NB4 (cell line): ENCODE results near the gene ZNF497.

ENCODE experiments used
- DNase-seq: peaks from one replicate; pipeline ENCODE4 v3.0.0; 2010; ENCODE audit warnings: low read depth
- H3K4me3 ChIP-seq: one replicate; pipeline ENCODE4 v1.5.1; 2011; ENCODE audit warnings: mild to moderate bottlenecking, low read depth, low read length, moderate library complexity
- MAX ChIP-seq: IDR thresholded peaks from 2 replicates; pipeline ENCODE4 v1.6.1; 2011; ENCODE audit warnings: low read depth, low read length
- MYC ChIP-seq: IDR thresholded peaks from 2 replicates; pipeline ENCODE4 v1.6.1; 2011; ENCODE audit warnings: low read depth, low read length
- POLR2A ChIP-seq: IDR thresholded peaks from 2 replicates; pipeline ENCODE4 v1.6.1; 2011; ENCODE audit warnings: mild to moderate bottlenecking; ENCODE audit not compliant: insufficient read length; ENCODE audit errors: extremely low read depth
- TF ChIP-seq, protein P1 (sequence below): IDR thresholded peaks from one replicate; pipeline ENCODE4 v1.5.1; 2012; ENCODE audit warnings: low read depth, low read length

The ZNF497 gene

DNA sequence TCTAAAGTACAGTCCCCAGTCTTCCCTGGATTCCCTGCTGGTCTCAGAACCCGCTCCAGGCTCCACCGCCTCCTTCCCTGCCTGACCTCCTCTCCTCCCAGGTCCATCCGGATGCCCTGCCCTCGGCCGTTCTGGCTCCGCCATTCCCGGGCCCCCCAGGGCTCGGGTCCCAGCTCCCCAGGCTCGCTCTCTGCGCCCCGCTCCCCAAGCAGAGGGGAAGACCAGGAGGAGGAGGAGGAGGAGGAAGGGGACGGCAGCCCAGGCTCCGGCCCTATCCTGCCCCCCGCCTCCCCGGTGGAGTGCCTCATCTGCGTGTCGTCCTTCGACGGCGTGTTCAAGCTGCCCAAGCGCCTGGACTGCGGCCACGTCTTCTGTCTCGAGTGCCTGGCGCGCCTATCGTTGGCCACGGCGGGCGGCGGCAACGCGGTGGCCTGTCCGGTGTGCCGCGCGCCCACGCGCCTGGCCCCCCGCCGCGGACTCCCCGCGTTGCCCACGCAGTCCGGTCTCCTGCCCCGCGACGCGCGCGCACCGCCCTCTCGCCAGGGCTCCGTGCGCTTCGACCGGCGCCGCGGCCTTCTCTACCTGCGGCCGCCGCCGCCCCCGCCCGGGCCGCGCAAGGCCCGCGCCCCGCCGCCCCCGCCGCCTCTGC, 33.6 kb upstream of the ZNF497 start:
- no peak for DNase-seq
- no peak for TF ChIP-seq MAX
- TF ChIP-seq, protein P1, sequence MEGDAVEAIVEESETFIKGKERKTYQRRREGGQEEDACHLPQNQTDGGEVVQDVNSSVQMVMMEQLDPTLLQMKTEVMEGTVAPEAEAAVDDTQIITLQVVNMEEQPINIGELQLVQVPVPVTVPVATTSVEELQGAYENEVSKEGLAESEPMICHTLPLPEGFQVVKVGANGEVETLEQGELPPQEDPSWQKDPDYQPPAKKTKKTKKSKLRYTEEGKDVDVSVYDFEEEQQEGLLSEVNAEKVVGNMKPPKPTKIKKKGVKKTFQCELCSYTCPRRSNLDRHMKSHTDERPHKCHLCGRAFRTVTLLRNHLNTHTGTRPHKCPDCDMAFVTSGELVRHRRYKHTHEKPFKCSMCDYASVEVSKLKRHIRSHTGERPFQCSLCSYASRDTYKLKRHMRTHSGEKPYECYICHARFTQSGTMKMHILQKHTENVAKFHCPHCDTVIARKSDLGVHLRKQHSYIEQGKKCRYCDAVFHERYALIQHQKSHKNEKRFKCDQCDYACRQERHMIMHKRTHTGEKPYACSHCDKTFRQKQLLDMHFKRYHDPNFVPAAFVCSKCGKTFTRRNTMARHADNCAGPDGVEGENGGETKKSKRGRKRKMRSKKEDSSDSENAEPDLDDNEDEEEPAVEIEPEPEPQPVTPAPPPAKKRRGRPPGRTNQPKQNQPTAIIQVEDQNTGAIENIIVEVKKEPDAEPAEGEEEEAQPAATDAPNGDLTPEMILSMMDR, result no peak
- TF ChIP-seq MYC, result no peak
- no peak for TF ChIP-seq POLR2A
- H3K4me3 ChIP-seq, result no peak overlapping the region

DNA sequence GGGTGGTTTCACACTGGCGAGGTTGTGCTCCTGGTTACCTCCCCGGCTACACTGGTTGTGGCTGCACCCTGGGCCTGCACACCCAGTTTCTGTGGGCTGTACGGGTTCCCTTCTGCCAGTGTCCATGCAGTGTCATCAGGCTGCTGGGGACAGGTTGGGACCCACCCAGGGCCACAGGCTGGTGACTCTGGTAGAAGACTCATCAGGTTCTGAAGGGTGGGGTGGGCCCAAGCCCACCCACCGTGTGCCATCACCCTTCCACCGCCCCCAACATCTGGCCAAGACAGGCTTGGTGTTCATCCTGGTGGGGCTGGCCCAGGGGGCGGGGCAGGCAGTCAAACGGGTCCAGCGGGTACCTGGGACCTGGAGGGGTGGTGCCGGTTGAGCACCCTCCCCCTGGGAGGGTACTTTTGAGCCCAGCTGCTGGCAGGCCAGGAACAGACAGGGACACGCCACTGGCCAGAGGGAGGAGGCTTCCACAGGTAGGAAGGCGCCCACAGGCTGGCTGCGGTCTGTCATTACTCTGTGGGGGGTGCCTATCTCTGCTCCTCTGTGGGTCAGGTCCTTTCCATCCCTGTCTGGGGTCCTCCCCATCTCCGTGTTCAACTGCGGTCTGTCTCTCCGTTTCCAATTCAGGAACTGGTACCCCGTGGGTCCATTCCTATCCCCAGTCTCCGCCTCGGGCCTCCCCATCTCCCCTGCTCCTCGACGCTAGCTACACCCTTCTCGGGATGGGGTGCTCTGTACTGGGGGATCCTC, 32.8 kb upstream of the ZNF497 start, which contains the start of gene RNF225:
Gene RNF225, plus strand, starts transcription at position 437 of the 759 bp plus-strand sequence. CDS start 434 bp downstream, outside the sequence.
- TF ChIP-seq MYC, result no peak
- peak; percentile 15 for TF ChIP-seq POLR2A
- H3K4me3 ChIP-seq, result no peak within 1 kb of the TSS
- DNase-seq, result peak; percentile 47

GRCh38 chr19:58394821-58395219, 32.3 kb upstream of the ZNF497 start:
- TF ChIP-seq MYC, result no peak
- TF ChIP-seq, protein P1, result no peak
- H3K4me3 ChIP-seq, result no peak overlapping the region
- no peak for DNase-seq

DNA sequence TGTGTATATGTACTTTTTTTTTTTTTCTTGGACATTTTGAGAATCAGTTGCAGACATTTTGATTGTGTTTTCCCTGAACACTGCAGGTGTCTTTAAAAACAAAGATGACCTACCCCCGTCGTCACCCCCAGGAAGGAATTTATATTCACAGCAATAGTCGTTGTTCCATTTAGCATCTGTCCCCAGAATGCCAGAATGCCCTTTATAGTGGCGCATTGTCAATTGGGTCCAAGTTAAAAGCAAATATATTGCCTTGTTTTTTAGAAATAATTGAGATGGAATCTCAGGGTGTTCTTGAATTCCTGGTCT, 31.1 kb upstream of the ZNF497 start:
- DNase-seq, result no peak
- H3K4me3 ChIP-seq, result no peak overlapping the region
- no peak for TF ChIP-seq MAX
- TF ChIP-seq, protein P1, result no peak
- no peak for TF ChIP-seq MYC

DNA sequence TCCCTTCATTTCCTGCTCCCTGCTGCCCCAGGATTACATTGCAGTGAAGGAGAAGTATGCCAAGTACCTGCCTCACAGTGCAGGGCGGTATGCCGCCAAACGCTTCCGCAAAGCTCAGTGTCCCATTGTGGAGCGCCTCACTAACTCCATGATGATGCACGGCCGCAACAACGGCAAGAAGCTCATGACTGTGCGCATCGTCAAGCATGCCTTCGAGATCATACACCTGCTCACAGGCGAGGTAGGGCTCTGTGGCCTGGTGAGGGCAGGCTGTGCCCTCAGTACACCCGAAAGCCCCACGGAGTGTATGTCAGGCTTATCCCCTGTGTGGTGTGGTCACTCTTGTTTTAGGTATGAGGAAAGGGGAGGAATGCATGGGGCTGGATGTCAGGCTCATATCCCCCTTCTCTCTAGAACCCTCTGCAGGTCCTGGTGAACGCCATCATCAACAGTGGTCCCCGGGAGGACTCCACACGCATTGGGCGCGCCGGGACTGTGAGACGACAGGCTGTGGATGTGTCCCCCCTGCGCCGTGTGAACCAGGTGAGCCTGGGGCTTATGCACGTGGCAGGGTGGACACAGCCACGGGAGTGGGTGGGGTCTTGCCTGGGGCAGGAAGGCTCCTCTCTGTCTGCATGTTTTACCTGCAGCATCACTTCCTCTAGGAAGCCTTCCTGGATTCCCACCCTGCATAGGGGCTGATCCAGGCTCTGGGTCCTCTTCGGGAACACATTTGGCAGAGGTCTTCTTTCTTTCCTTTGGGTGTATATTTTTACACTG, 30.6 kb upstream of the ZNF497 start:
- DNase-seq, result no peak
- TF ChIP-seq POLR2A (no peak), MYC (no peak), MAX (no peak)
- TF ChIP-seq, protein P1, result no peak
- no peak overlapping the region for H3K4me3 ChIP-seq

DNA sequence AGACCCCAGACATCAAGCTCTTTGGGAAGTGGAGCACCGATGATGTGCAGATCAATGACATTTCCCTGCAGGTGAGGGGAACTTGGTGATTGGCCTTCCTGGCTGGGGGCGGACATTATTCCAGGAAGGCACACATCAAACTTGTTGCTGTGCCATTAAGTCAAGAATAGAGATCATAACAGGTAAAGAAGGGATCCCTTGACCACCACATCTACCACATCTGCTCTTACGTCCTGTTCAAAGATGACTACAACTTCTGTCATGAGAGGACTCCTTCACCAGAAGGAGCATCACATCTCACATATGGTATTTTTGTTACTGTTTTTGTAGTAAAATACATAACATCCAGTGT, 25.6 kb upstream of the ZNF497 start:
- DNase-seq, result no peak
- TF ChIP-seq MAX (no peak), MYC (no peak), POLR2A (no peak)
- TF ChIP-seq, protein P1, result no peak
- peak overlapping the region; percentile 99 for H3K4me3 ChIP-seq
